Immature natural killer cell (primary cell): Measurements from ENCODE around the gene TNS1. TPM values are rescaled to one million over a fixed set of nuclear protein-coding genes. Genes with fewer than 3 reads are reported as not detected.

Experiments used
- DNase-seq, 3 donors: peaks; one replicate each; pipeline ENCODE4 v3.0.0; 2022; ENCODE audit warnings: mixed read lengths in 1 of 3
- H3K27ac Mint-ChIP-seq, 6 donors: one replicate each; pipeline ENCODE4 v1.8.0; 2020; ENCODE audit warnings: mixed read lengths in 6 of 6, mild to moderate bottlenecking in 5 of 6, inconsistent platforms in 4 of 6, moderate library complexity in 3 of 6
- H3K27me3 Mint-ChIP-seq, 3 donors: one replicate each; pipeline ENCODE4 v1.8.0; 2020 to 2021; ENCODE audit warnings: low read depth in 3 of 3, mild to moderate bottlenecking in 3 of 3, mixed read lengths in 3 of 3, moderate library complexity in 3 of 3, inconsistent platforms in 1 of 3
- H3K36me3 Mint-ChIP-seq, 3 donors: one replicate each; pipeline ENCODE4 v1.8.0; 2020; ENCODE audit warnings: mixed read lengths in 3 of 3, inconsistent platforms in 2 of 3, mild to moderate bottlenecking in 2 of 3
- H3K4me1 Mint-ChIP-seq, 2 donors: one replicate each; pipeline ENCODE4 v1.8.0; 2020; ENCODE audit warnings: inconsistent platforms in 2 of 2, mild to moderate bottlenecking in 2 of 2, mixed read lengths in 2 of 2, moderate library complexity in 1 of 2
- H3K4me3 Mint-ChIP-seq, 5 donors: one replicate each; pipeline ENCODE4 v1.8.0; 2020; ENCODE audit warnings: mild to moderate bottlenecking in 5 of 5, mixed read lengths in 5 of 5, inconsistent platforms in 3 of 5, moderate library complexity in 3 of 5
- H3K9me3 Mint-ChIP-seq, 6 donors: one replicate each; pipeline ENCODE4 v1.8.0; 2020; ENCODE audit warnings: mild to moderate bottlenecking in 6 of 6, mixed read lengths in 6 of 6, inconsistent platforms in 4 of 6, moderate library complexity in 3 of 6
- polyA plus RNA-seq, 3 donors: library from polyadenylated mRNA; unstranded; fragments of 300-500 nt; fragmentation: Illumina TruSeq; gene quantifications; one replicate each; pipeline ENCODE4 v1.2.3, GENCODE V29; 2021

TNS1 gene
- polyA plus RNA-seq, 3 donors from 2014 or later = 0.40 TPM; not detected in 2

- Mint-ChIP-seq H3K4me3 (peak overlapping the region; percentile 69 to 85 (median 77)), H3K27me3 (peaks cover 2 to 10% (median 7%) of the 10 kb centered on the region in 3 donors), H3K27ac (peak overlapping the region in 4 of 6 donors; percentile 38 to 79 (median 46)), H3K4me1 (peaks cover 13 to 21% of the 10 kb centered on the region in 2 donors), H3K9me3 (no peaks in the 10 kb centered on the region), H3K36me3 (no peaks in the 10 kb centered on the region)
- DNase-seq = peak in 2 of 3 donors; percentile 13 to 19
Observed at GRCh38 chr2:218033590-218034496, 31.0 kb upstream of the TNS1 start.

GRCh38 chr2:218033208-218033589 is 30.4 kb upstream of the TNS1 start:
- H3K4me3 Mint-ChIP-seq = no peak overlapping the region
- no peak overlapping the region for H3K27ac Mint-ChIP-seq
- DNase-seq = no peak
- H3K36me3 Mint-ChIP-seq = no peaks in the 10 kb centered on the region
- peaks cover 13 to 21% of the 10 kb centered on the region in 2 donors for H3K4me1 Mint-ChIP-seq
- H3K9me3 Mint-ChIP-seq = no peaks in the 10 kb centered on the region
- peaks cover 2 to 6% (median 5%) of the 10 kb centered on the region in 3 donors for H3K27me3 Mint-ChIP-seq

DNA sequence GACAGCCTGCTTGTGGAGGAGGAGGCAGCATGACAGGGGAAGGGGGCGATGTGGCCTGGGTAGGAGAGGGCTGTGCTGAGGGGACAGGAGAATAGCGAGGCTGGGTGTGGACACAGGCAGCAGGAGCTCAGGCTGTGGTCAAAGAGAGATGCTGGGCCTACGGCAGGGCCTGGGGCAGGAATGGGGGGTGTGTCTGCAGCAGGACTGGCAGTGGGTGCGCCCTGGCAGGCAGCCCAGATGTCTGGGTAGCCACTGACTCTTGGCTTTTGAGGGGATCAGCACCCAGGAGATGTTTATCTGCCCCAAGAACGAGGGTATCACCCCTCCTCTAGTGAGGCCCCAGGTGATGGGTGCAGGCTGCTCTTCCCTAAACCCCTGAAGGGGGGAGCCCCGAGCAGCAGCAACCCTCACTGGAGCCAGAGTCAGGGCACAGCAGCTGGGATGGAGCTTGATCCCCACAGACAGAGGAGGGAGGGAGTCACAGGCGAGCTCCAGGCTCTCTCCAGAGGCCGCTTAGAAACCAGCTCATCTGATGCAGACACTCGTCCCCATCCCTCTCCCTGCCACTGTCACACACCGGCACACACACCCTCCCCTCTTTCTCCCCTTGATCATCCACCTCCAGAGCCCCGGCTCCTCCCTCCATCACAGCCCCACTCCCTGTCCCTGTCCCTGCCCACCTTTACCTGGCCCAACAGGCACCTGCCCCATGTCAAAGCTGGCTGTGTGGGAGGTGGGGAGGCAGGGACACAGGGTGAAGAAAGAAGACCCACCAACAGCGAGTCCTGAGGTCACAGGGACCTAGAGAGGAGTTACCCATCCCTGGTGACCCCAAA is 29.8 kb upstream of the TNS1 start:
- Mint-ChIP-seq H3K27ac (no peak overlapping the region), H3K4me3 (no peak overlapping the region)

GRCh38 chr2:218031771-218032257 is 29.0 kb upstream of the TNS1 start:
- no peaks in the 10 kb centered on the region for H3K9me3 Mint-ChIP-seq
- H3K4me1 Mint-ChIP-seq = peaks cover 13 to 20% of the 10 kb centered on the region in 2 donors
- H3K27ac Mint-ChIP-seq = no peak overlapping the region
- no peaks in the 10 kb centered on the region for H3K36me3 Mint-ChIP-seq
- H3K4me3 Mint-ChIP-seq = no peak overlapping the region
- peaks cover 0 to 5% (median 2%) of the 10 kb centered on the region in 3 donors for H3K27me3 Mint-ChIP-seq
- DNase-seq = no peak

More for the DNA sequence above, 29.8 kb upstream of the TNS1 start:
- Mint-ChIP-seq H3K4me1 (peaks cover 13 to 21% of the 10 kb centered on the region in 2 donors), H3K27me3 (peaks cover 2 to 5% (median 5%) of the 10 kb centered on the region in 3 donors), H3K9me3 (no peaks in the 10 kb centered on the region), H3K36me3 (no peaks in the 10 kb centered on the region)
- no peak for DNase-seq

DNA sequence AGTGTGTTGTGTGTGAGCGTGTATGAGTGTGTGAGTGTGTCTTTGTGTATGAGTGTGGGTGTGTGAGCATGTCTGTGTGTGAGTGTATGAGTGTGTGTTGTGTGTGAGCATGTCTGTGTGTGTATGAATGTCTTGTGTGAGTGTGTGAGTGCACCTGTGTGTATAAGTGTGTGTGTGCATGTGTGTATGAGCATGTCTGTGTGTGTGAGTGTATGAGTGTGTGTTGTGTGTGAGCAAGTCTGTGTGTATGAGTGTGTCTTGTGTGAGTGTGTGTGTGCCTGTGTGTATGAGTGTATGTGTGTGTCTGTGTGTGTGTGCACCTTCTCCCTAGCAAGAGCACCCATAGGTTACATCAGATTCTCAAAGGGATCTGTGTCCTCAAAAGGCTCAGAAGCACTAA is 28.5 kb upstream of the TNS1 start:
- no peak for DNase-seq
- peaks cover 12 to 15% of the 10 kb centered on the region in 2 donors for H3K4me1 Mint-ChIP-seq
- H3K9me3 Mint-ChIP-seq = no peaks in the 10 kb centered on the region
- H3K27me3 Mint-ChIP-seq = peaks cover 0 to 5% (median 2%) of the 10 kb centered on the region in 3 donors
- no peak overlapping the region for H3K27ac Mint-ChIP-seq
- no peak overlapping the region for H3K4me3 Mint-ChIP-seq
- H3K36me3 Mint-ChIP-seq = no peaks in the 10 kb centered on the region

DNA sequence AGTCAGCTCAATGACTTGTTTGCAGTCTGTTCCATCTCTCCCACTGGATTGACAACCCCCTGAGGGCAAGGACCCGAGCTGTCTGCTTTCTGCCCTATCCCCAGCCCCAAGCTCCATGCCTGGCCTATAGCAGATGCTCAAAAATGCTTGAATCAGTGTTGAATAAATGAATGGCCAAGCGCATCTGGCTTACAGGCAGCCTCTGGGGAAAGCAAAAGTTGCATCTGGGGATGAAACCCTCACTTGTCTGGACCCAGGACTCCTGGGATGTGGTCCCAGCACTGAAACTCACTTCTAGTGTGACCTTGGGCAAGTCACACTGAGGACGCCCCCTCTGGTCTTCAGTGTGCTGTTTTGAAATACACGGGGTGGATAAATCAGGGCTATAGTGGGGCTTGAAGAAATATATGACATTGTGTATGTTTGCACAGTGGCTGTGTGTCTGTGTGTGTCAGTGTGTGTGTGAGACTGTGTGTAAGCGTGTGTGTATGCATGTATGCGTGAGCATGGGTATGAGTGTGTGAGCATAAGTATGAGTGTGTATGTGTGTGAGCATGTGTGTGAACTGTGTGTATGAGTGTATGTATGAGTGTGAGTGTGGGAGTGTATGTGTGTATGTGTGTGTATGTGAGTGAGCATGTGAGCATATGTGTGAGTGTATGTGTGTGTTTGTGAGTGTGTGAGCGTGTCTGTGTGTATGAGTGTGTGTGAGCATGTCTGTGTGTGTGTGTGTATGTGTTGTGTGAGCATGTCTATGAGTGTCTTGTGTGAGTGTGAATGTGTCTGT is 27.8 kb upstream of the TNS1 start:
- peaks cover 0 to 7% (median 2%) of the 10 kb centered on the region in 3 donors for H3K27me3 Mint-ChIP-seq
- no peak overlapping the region for H3K27ac Mint-ChIP-seq
- H3K4me1 Mint-ChIP-seq = peaks cover 12% of the 10 kb centered on the region in 2 donors
- H3K36me3 Mint-ChIP-seq = no peaks in the 10 kb centered on the region
- no peaks in the 10 kb centered on the region for H3K9me3 Mint-ChIP-seq
- H3K4me3 Mint-ChIP-seq = no peak overlapping the region
- DNase-seq = no peak

DNA sequence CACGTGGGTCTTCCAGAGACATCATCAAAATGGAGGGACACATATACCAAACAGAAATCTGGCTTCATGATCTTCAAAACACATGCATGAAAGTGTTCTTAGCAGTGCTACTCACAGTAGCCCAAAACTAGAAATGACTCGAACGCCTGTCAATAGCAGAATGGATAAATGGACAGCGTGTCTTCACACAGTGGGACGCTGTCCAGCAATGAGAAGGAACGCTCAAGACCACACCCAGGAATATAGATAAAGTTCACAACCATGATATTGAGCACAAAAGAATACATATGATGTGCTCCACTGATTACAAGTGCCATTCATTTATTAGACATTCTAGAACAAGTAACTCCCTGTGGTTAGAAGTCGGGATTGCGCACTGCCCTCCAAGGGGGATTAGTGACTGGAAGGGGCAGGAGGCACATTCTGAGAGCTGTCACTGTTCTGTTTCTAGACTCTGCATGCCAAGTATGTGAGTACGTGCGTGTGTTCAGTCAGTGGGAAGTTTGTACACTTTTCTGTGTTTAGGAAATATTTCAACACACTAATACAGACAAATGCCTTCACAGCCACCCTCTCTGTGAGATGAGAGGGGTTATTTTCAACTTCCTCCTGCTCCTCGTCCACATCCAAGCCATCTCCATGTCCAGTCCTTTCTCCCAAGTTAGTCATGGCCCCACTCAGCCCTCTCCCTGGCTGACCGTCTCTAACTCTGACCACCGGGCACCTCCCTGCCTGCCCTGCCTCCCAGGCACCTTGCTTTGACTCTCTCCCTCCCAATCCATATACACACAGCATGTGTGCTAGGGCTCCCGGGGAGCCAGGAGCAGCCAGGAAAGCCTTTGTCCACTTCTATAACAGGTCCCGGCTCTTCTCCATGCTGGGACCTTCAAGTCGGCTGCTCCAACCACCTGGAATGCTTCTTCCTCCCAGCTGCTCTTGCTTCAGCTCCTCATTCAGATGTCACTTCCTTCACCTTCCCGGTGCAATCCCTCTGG is 26.9 kb upstream of the TNS1 start:
- H3K4me3 Mint-ChIP-seq = no peak overlapping the region
- no peaks in the 10 kb centered on the region for H3K36me3 Mint-ChIP-seq
- no peak overlapping the region for H3K27ac Mint-ChIP-seq
- H3K9me3 Mint-ChIP-seq = no peaks in the 10 kb centered on the region
- H3K4me1 Mint-ChIP-seq = peaks cover 6 to 8% of the 10 kb centered on the region in 2 donors
- DNase-seq = no peak
- H3K27me3 Mint-ChIP-seq = peaks cover 0 to 7% (median 2%) of the 10 kb centered on the region in 3 donors

- no peak for DNase-seq
- Mint-ChIP-seq H3K27ac (no peak overlapping the region), H3K4me3 (no peak overlapping the region)
Observed at GRCh38 chr2:218028562-218029348, 26.0 kb upstream of the TNS1 start.

GRCh38 chr2:218028189-218028495 is 25.3 kb upstream of the TNS1 start:
- Mint-ChIP-seq H3K27ac (no peak overlapping the region), H3K9me3 (no peaks in the 10 kb centered on the region), H3K4me3 (no peak overlapping the region), H3K4me1 (no peaks in the 10 kb centered on the region), H3K36me3 (no peaks in the 10 kb centered on the region), H3K27me3 (peaks cover 0 to 4% (median 0%) of the 10 kb centered on the region in 3 donors)
- no peak for DNase-seq

More at GRCh38 chr2:218028562-218029348, 26.0 kb upstream of the TNS1 start:
- Mint-ChIP-seq H3K27me3 (peaks cover 0 to 6% (median 0%) of the 10 kb centered on the region in 3 donors), H3K36me3 (no peaks in the 10 kb centered on the region), H3K4me1 (no peaks in the 10 kb centered on the region), H3K9me3 (no peaks in the 10 kb centered on the region)

- no peak overlapping the region for H3K4me3 Mint-ChIP-seq
- no peaks in the 10 kb centered on the region for H3K36me3 Mint-ChIP-seq
- no peak overlapping the region for H3K27ac Mint-ChIP-seq
- no peaks in the 10 kb centered on the region for H3K4me1 Mint-ChIP-seq
- H3K27me3 Mint-ChIP-seq = peaks cover 0 to 4% (median 0%) of the 10 kb centered on the region in 3 donors
- no peaks in the 10 kb centered on the region for H3K9me3 Mint-ChIP-seq
- DNase-seq = no peak
Observed at GRCh38 chr2:218027426-218028188, 24.8 kb upstream of the TNS1 start.

DNA sequence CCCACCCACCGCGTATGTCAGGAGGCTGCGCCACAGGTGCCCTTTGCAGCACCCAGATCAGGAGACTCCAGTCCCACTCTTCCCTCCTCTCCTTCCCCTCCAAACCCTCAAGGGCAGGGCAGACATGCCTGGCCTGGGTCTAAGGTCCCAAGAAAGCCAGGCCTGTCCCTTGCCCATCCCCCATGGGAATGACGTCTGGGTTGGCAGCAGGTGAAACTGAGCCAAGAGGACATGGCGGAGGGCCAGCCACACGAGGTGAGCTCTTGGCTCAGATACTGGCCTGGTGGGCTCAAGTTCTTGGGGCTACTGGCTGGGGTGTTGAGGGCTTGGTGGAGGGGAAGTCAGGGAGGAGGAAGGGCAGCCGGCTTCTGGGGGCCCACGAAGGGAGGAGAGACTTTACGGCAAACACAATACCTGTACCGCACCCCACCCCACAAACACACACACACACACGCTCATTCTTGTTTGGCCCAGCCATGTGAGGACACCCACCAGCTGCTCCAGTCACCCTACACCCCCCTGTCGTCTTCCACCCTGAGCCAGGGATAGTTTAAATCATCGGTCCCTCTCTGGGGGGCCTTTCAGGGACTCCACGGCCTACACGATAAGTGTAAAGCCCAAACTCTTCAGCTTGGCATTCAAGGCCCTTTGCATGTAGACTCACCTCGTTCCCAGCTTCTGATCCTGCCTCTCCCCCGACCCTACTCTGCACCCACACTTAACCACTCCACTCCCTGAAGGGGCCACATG is 24.1 kb upstream of the TNS1 start:
- Mint-ChIP-seq H3K27me3 (peaks cover 0 to 4% (median 0%) of the 10 kb centered on the region in 3 donors), H3K9me3 (no peaks in the 10 kb centered on the region), H3K27ac (no peak overlapping the region), H3K4me1 (no peaks in the 10 kb centered on the region), H3K36me3 (no peaks in the 10 kb centered on the region), H3K4me3 (no peak overlapping the region)
- no peak for DNase-seq
